GM12891 (cell line): ENCODE results near the gene KCND3. TPM values are rescaled to one million over a fixed set of nuclear protein-coding genes. Genes with fewer than 3 reads are reported as not detected.

ENCODE experiments used
- DNase-seq: peaks from one replicate; pipeline ENCODE4 v3.0.0; 2011; ENCODE audit warnings: low spot score; ENCODE audit not compliant: insufficient read length
- FAIRE-seq: peaks from 2 replicates; lab custom pipeline; 2011; peaks lifted over from hg19 to GRCh38; lab: Jason Lieb, UNC
- PAX5 ChIP-seq: IDR thresholded peaks from 2 replicates; pipeline ENCODE4 v1.6.1; 2011; ENCODE audit warnings: low read length, moderate library complexity, mild to moderate bottlenecking; ENCODE audit not compliant: insufficient read depth, severe bottlenecking
- POLR2A ChIP-seq: IDR thresholded peaks from 2 replicates; pipeline ENCODE4 v1.6.1; 2011; ENCODE audit warnings: low read depth, low read length, control low read depth
- POLR2AphosphoS5 ChIP-seq: IDR thresholded peaks from 2 replicates; pipeline ENCODE4 v1.6.1; 2011; ENCODE audit warnings: low read depth, low read length, control low read depth
- POU2F2 ChIP-seq: IDR thresholded peaks from 2 replicates; pipeline ENCODE4 v1.6.1; 2011; ENCODE audit warnings: low read depth, mild to moderate bottlenecking, control low read depth, low read length, moderate library complexity
- SPI1 ChIP-seq: IDR thresholded peaks from 2 replicates; pipeline ENCODE4 v1.6.1; 2011; ENCODE audit warnings: low read depth, low read length, control low read depth
- TAF1 ChIP-seq: IDR thresholded peaks from 2 replicates; pipeline ENCODE4 v1.6.1; 2011; ENCODE audit warnings: low read depth, low read length, control low read depth
- polyA plus RNA-seq: library from polyadenylated mRNA; unstranded; fragments of >200 nt; gene quantifications from one replicate; pipeline ENCODE4 v1.2.1, GENCODE V29; 2012; ENCODE audit warnings: low read depth, missing spikeins, inconsistent platforms; ENCODE audit not compliant: missing spikeins

The KCND3 gene
- polyA plus RNA-seq = not detected

- DNase-seq (peak; percentile 32), FAIRE-seq (no peak)
- TF ChIP-seq POLR2A (no peak), SPI1 (no peak), POU2F2 (no peak), POLR2AphosphoS5 (no peak), PAX5 (no peak), TAF1 (no peak)
Observed at GRCh38 chr1:111989531-111990025, at the start of gene KCND3. Gene KCND3 (minus strand): TSS chr1:111989668.

GRCh38 chr1:112034277-112034676 lies 44.8 kb upstream of the KCND3 start:
- FAIRE-seq (no peak), DNase-seq (no peak)
- TF ChIP-seq TAF1 (no peak), PAX5 (no peak), SPI1 (no peak), POU2F2 (no peak), POLR2A (no peak), POLR2AphosphoS5 (no peak)

- DNase-seq = no peak
- TF ChIP-seq POLR2A = no peak
- no peak for TF ChIP-seq POLR2AphosphoS5
- TF ChIP-seq SPI1 = no peak
- no peak for TF ChIP-seq POU2F2
- TF ChIP-seq TAF1 = no peak
- no peak for FAIRE-seq
Observed at GRCh38 chr1:112033439-112034120, 44.1 kb upstream of the KCND3 start.

DNA sequence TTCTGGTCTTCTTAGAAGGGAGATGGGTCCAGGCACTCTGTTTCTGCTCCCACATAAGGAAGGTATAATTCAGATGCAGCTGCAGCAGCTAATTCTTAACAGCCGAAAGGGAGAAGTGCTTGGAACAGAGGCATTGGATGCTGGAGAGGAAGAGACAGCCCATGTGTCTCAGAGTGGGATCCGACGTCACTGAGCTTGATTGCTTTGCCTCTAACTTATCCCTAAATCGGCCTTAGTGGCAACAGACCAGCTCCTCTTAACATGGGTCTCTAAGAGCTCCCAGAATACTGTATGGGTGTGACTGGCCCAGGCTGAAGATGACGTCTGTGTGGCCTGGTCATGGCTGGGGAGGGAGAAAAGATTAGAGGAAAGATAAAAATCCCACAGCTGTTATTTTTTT lies 40.7 kb upstream of the KCND3 start:
- no peak for FAIRE-seq
- TF ChIP-seq SPI1 = no peak
- TF ChIP-seq POU2F2 = no peak
- no peak for DNase-seq

DNA sequence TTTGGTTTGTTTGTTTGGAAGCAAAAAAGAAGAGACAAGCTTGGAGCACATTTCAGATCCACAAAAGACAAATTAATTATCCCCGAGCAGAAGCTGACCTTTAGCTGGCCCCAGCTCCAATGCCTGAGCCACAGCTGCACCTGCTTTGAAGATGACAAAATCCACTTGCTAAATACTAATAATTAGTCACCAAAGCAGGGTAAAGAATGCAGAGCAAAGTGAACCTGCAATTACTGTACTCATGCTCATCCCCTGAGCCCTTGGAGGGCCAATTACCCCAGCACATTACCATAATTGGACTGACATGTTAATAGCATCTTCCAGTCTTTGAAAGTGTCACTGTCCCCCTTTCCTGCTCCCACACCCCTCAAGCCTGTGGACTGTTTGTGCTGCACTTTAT lies 38.2 kb upstream of the KCND3 start:
- DNase-seq (no peak), FAIRE-seq (no peak)

DNA sequence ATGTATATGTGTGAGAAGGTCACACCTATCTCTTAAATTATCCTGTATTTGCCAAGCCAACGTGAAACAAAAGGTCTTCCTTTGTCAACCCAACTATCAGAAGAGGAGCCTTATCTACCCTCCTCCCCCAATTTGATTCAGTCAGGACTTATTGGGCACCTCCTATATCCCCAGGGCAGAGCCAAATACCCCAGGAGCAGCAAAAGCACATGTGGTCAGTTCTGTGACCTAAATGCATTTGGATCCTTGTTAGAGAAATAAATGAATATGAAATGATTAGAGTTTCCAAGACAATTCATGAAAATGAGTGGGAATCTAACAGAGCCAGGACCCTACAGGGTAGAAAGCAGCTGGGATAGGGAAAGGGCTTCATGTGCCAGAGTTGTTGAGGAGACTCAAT lies 37.0 kb upstream of the KCND3 start:
- FAIRE-seq (no peak), DNase-seq (no peak)
- TF ChIP-seq SPI1 (no peak), TAF1 (no peak), PAX5 (no peak), POLR2A (no peak), POLR2AphosphoS5 (no peak), POU2F2 (no peak)

More for the DNA sequence above, 38.2 kb upstream of the KCND3 start:
- TF ChIP-seq POU2F2 (no peak), TAF1 (no peak), POLR2AphosphoS5 (no peak), SPI1 (no peak), PAX5 (no peak), POLR2A (no peak)

GRCh38 chr1:112026016-112026415 lies 36.5 kb upstream of the KCND3 start:
- FAIRE-seq = no peak

GRCh38 chr1:112021263-112021662 lies 31.8 kb upstream of the KCND3 start:
- DNase-seq (no peak), FAIRE-seq (no peak)
- TF ChIP-seq POLR2A (no peak), TAF1 (no peak), PAX5 (no peak), POLR2AphosphoS5 (no peak), SPI1 (no peak), POU2F2 (no peak)

More at GRCh38 chr1:112026016-112026415, 36.5 kb upstream of the KCND3 start:
- DNase-seq = no peak
- TF ChIP-seq POLR2AphosphoS5 (no peak), TAF1 (no peak), PAX5 (no peak), POLR2A (no peak), POU2F2 (no peak), SPI1 (no peak)

GRCh38 chr1:112017183-112017582 lies 27.7 kb upstream of the KCND3 start:
- FAIRE-seq (no peak), DNase-seq (no peak)
- no peak for TF ChIP-seq TAF1
- no peak for TF ChIP-seq POU2F2
- no peak for TF ChIP-seq POLR2AphosphoS5
- TF ChIP-seq POLR2A = no peak
- no peak for TF ChIP-seq PAX5
- no peak for TF ChIP-seq SPI1

- FAIRE-seq = no peak
- DNase-seq = no peak
Observed at GRCh38 chr1:112012823-112013222, 23.4 kb upstream of the KCND3 start.

More at GRCh38 chr1:112012823-112013222, 23.4 kb upstream of the KCND3 start:
- no peak for TF ChIP-seq POLR2AphosphoS5
- no peak for TF ChIP-seq POU2F2
- TF ChIP-seq SPI1 = no peak
- no peak for TF ChIP-seq POLR2A
- TF ChIP-seq TAF1 = no peak
- no peak for TF ChIP-seq PAX5
